H1 (cell line): ENCODE measurements around the gene F7. TPM values are rescaled to one million over a fixed set of nuclear protein-coding genes. Genes with fewer than 3 reads are reported as not detected.

ENCODE experiments used
- CTCF ChIA-PET: fragments of 300-600 bp; sonication (Branson Sonifier 250); formaldehyde crosslinking; loops from one replicate; lab custom pipeline; 2021; ENCODE audit not compliant: partially characterized antibody; lab: Charles Lee
- POLR2A ChIA-PET: fragments of 300-600 bp; sonication (Branson Sonifier 250); formaldehyde crosslinking; loops from one replicate; lab custom pipeline; 2021; ENCODE audit warnings: inconsistent platforms; ENCODE audit not compliant: partially characterized antibody; lab: Charles Lee
- DNase-seq, 2 experiments: peaks; one replicate each; pipeline versions ENCODE4 v3.0.0 to v3.0.0-alpha.2; 2010 to 2022; ENCODE audit warnings: low spot score in 2 of 2, low read depth in 1 of 2, mixed read lengths in 1 of 2
- FAIRE-seq: peaks from 2 replicates; lab custom pipeline; 2011; peaks lifted over from hg19 to GRCh38; lab: Jason Lieb, UNC
- H2AFZ ChIP-seq: 2 replicates; pipeline ENCODE4 v1.8.1; 2012; ENCODE audit warnings: low read length, inconsistent platforms
- H2AK5ac ChIP-seq: 2 replicates; pipeline ENCODE4 v1.6.1; 2013; ENCODE audit warnings: low read depth, low read length
- H2BK120ac ChIP-seq: replicated peaks from 2 replicates; pipeline ENCODE3; 2013; ENCODE audit warnings: low read depth, low read length, inconsistent platforms
- H2BK12ac ChIP-seq: 2 replicates; pipeline ENCODE4 v1.6.1; 2013; ENCODE audit warnings: low read depth, low read length
- H2BK15ac ChIP-seq: 2 replicates; pipeline ENCODE4 v1.6.1; 2013; ENCODE audit warnings: low read length
- H2BK20ac ChIP-seq: 2 replicates; pipeline ENCODE4 v1.6.1; 2013; ENCODE audit warnings: low read length
- H2BK5ac ChIP-seq: 2 replicates; pipeline ENCODE4 v1.6.1; 2013; ENCODE audit warnings: low read depth, low read length
- H3K14ac ChIP-seq: 2 replicates; pipeline ENCODE4 v1.6.1; 2013; ENCODE audit warnings: inconsistent platforms; ENCODE audit not compliant: insufficient read length
- H3K18ac ChIP-seq: 2 replicates; pipeline ENCODE4 v1.6.1; 2013; ENCODE audit warnings: low read length; ENCODE audit errors: extremely low read depth
- H3K23ac ChIP-seq: 2 replicates; pipeline ENCODE4 v1.6.1; 2013; ENCODE audit warnings: inconsistent platforms; ENCODE audit not compliant: insufficient read length
- H3K23me2 ChIP-seq: 2 replicates; pipeline ENCODE4 v1.6.1; 2013; ENCODE audit warnings: low read depth, low read length
- H3K27ac ChIP-seq: 2 replicates; pipeline ENCODE4 v1.6.1; 2011; ENCODE audit warnings: low read depth, low read length, inconsistent platforms
- H3K27me3 ChIP-seq, 4 experiments: replicated peaks in 1 of 4; 1 replicate in 1 of 4; 2 replicates in 3 of 4; pipeline versions ENCODE4 v1.6.1 to v1.8.1; 2011 to 2013; ENCODE audit warnings: low read length in 3 of 4, mild to moderate bottlenecking in 3 of 4, inconsistent platforms in 2 of 4, mixed read lengths in 2 of 4, moderate library complexity in 1 of 4; ENCODE audit not compliant: control insufficient read depth in 3 of 4, insufficient read depth in 3 of 4; ENCODE audit errors: extremely low read depth in 1 of 4
- H3K36me3 ChIP-seq, 4 experiments: 2 replicates each; pipeline versions ENCODE4 v1.6.1 to v1.8.1; 2011 to 2013; ENCODE audit warnings: mild to moderate bottlenecking in 4 of 4, low read length in 3 of 4, moderate library complexity in 2 of 4, control low read depth in 1 of 4, inconsistent platforms in 1 of 4; ENCODE audit not compliant: insufficient read depth in 4 of 4, control insufficient read depth in 2 of 4
- H3K4ac ChIP-seq: replicated peaks from 2 replicates; pipeline ENCODE3; 2013; ENCODE audit warnings: low read length, low read depth, mixed read lengths, inconsistent platforms; ENCODE audit not compliant: insufficient read length
- H3K4me1 ChIP-seq, 4 experiments: replicated peaks in 1 of 4; 1 replicate in 1 of 4; 2 replicates in 3 of 4; pipeline versions ENCODE4 v1.6.1 to v1.8.1; 2011 to 2013; ENCODE audit warnings: low read length in 3 of 4, inconsistent platforms in 2 of 4, mixed read lengths in 1 of 4; ENCODE audit not compliant: insufficient read depth in 4 of 4, control insufficient read depth in 3 of 4
- H3K4me2 ChIP-seq, 2 experiments: 2 replicates each; pipeline versions ENCODE4 v1.6.1 to v1.8.1; 2011 to 2013; ENCODE audit warnings: low read depth in 2 of 2, low read length in 2 of 2, control low read depth in 1 of 2, inconsistent platforms in 1 of 2, mild to moderate bottlenecking in 1 of 2; ENCODE audit not compliant: insufficient read depth in 1 of 2
- H3K4me3 ChIP-seq, 4 experiments: fragments of 200-600, 300-600 bp in 1 of 4; sonication (generic), shearing (Covaris generic), sonication (Bioruptor Twin) in 1 of 4; 2 replicates each; pipeline versions ENCODE4 v1.5.1 to v1.8.1; 2011 to 2016; ENCODE audit warnings: low read length in 4 of 4, low read depth in 3 of 4, control low read depth in 2 of 4, inconsistent platforms in 2 of 4, mild to moderate bottlenecking in 2 of 4, mixed read lengths in 1 of 4, moderate library complexity in 1 of 4; ENCODE audit not compliant: insufficient read depth in 2 of 4; ENCODE audit errors: extremely low read depth in 1 of 4
- H3K56ac ChIP-seq: replicated peaks from 2 replicates; pipeline ENCODE3; 2013; ENCODE audit warnings: low read depth, mild to moderate bottlenecking, mixed read lengths, low read length, inconsistent platforms; ENCODE audit not compliant: insufficient read length
- H3K79me1 ChIP-seq: 2 replicates; pipeline ENCODE4 v1.6.1; 2013; ENCODE audit warnings: low read depth, low read length, control low read depth
- H3K79me2 ChIP-seq, 2 experiments: 2 replicates each; pipeline versions ENCODE4 v1.6.1 to v1.8.1; 2012 to 2013; ENCODE audit warnings: low read length in 2 of 2, mild to moderate bottlenecking in 2 of 2, inconsistent platforms in 1 of 2; ENCODE audit not compliant: insufficient read depth in 2 of 2, control insufficient read depth in 1 of 2
- H3K9ac ChIP-seq, 4 experiments: replicated peaks in 1 of 4; 1 replicate in 1 of 4; 2 replicates in 3 of 4; pipeline versions ENCODE4 v1.6.1 to v1.8.1; 2011 to 2013; ENCODE audit warnings: low read depth in 3 of 4, low read length in 3 of 4, control low read depth in 2 of 4, mild to moderate bottlenecking in 2 of 4, moderate library complexity in 2 of 4, inconsistent platforms in 1 of 4; ENCODE audit errors: extremely low read depth in 1 of 4
- H3K9me3 ChIP-seq, 2 experiments: 2 replicates each; pipeline versions ENCODE4 v1.6.1 to v1.8.1; 2012 to 2013; ENCODE audit warnings: mild to moderate bottlenecking in 2 of 2, moderate library complexity in 2 of 2, control low read depth in 1 of 2, inconsistent platforms in 1 of 2, low read depth in 1 of 2, low read length in 1 of 2, mixed read lengths in 1 of 2; ENCODE audit not compliant: insufficient read depth in 2 of 2
- H4K20me1 ChIP-seq, 2 experiments: replicated peaks in 1 of 2; 2 replicates each; pipeline versions ENCODE3 to v1.8.1; 2011 to 2013; ENCODE audit warnings: inconsistent platforms in 2 of 2, low read length in 2 of 2, mild to moderate bottlenecking in 1 of 2; ENCODE audit not compliant: insufficient read depth in 2 of 2, control insufficient read depth in 1 of 2
- H4K5ac ChIP-seq: 2 replicates; pipeline ENCODE4 v1.6.1; 2013; ENCODE audit warnings: low read length, low read depth, mixed read lengths, inconsistent platforms; ENCODE audit not compliant: insufficient read length
- H4K8ac ChIP-seq: 2 replicates; pipeline ENCODE4 v1.8.0; 2013; ENCODE audit warnings: mild to moderate bottlenecking, moderate library complexity, low read length, inconsistent platforms; ENCODE audit not compliant: insufficient read depth; ENCODE audit errors: extremely low read depth
- H4K91ac ChIP-seq: replicated peaks from 2 replicates; pipeline ENCODE3; 2013; ENCODE audit warnings: low read length, mixed read lengths, inconsistent platforms; ENCODE audit not compliant: insufficient read length
- JUN ChIP-seq: IDR thresholded peaks from 2 replicates; pipeline ENCODE4 v1.6.1; 2011; ENCODE audit warnings: low read depth, mild to moderate bottlenecking, improper control_type of control experiment, low read length
- SIN3A ChIP-seq, 2 experiments: IDR thresholded peaks in 1 of 2; conservative IDR thresholded peaks in 1 of 2; 2 replicates each; pipeline ENCODE4 v1.6.1; 2011 to 2012; ENCODE audit warnings: low read length in 2 of 2, improper control_type of control experiment in 1 of 2, low read depth in 1 of 2, mild to moderate bottlenecking in 1 of 2
- SIX5 ChIP-seq: IDR thresholded peaks from 2 replicates; pipeline ENCODE4 v1.6.1; 2011; ENCODE audit warnings: mild to moderate bottlenecking, low read depth, low read length
- SP2 ChIP-seq: IDR thresholded peaks from 2 replicates; pipeline ENCODE4 v1.6.1; 2012; ENCODE audit warnings: mild to moderate bottlenecking, low read length, inconsistent platforms
- WGBS, 2 experiments: shearing (Covaris generic) in 1 of 2; methylation state at CpG; one replicate each; pipeline versions ENCODE4 v1.1.6 to v1.1.7; 2013 to 2015; ENCODE audit warnings: low lambda C conversion rate in 2 of 2, mixed read lengths in 2 of 2, inconsistent platforms in 1 of 2, low coverage in 1 of 2, missing lambda C conversion rate in 1 of 2; ENCODE audit not compliant: insufficient replicate concordance in 2 of 2, insufficient coverage in 1 of 2, insufficient read length in 1 of 2; ENCODE audit errors: extremely low coverage in 1 of 2, missing lambda C conversion rate in 1 of 2; 5-methylcytosine and 5-hydroxymethylcytosine counted together
- polyA plus RNA-seq, 7 experiments: library from polyadenylated mRNA; depleted of rRNA in 3 of 7; stranded (reverse) in 5 of 7; unstranded in 2 of 7; fragments of >200 nt in 5 of 7; fragments of 200-250 nt in 2 of 7; gene quantifications; 1 replicate in 5 of 7; 2 replicates in 1 of 7; 4 replicates in 1 of 7; pipeline versions ENCODE4 v1.2.1 to v1.2.3, GENCODE V29; 2011 to 2013; ENCODE audit warnings: missing spikeins in 2 of 7, mixed read lengths in 2 of 7
- total RNA-seq: library from RNA; stranded (reverse); fragmentation: NEBNext Ultra II Directional; extraction: Animal tissue kit (Norgen Biotek cat#: 25700); gene quantifications from 2 replicates; pipeline ENCODE4 v1.2.1, GENCODE V29; 2021

Gene F7
- total and polyA plus RNA-seq, 2 of the 8 experiments (the other 6 are each of a cell fraction or from before 2014, with no cell fraction given): 0.43 to 0.98 TPM

GRCh38 chr13:113144255-113144629 is 38.7 kb downstream of the F7 start:
- Histone ChIP-seq H2BK5ac (no peak overlapping the region), H3K56ac (no peak overlapping the region), H3K23ac (no peak overlapping the region), H3K27me3 (no peaks in the 10 kb centered on the region; a peak in 1 of 7 replicates), H3K27ac (no peak overlapping the region), H3K79me1 (no peaks in the 10 kb centered on the region), H3K9ac (no peak overlapping the region), H3K4me3 (no peak overlapping the region), H3K23me2 (no peaks in the 10 kb centered on the region), H3K9me3 (no peaks in the 10 kb centered on the region), H4K5ac (no peak overlapping the region), H3K18ac (no peak overlapping the region), H4K91ac (no peak overlapping the region), H2AK5ac (no peak overlapping the region), H2BK120ac (no peak overlapping the region), H3K79me2 (no peaks in the 10 kb centered on the region), H4K20me1 (no peaks in the 10 kb centered on the region), H2BK15ac (no peak overlapping the region), H2AFZ (no peak overlapping the region), H3K4me2 (no peak overlapping the region), H4K8ac (no peak overlapping the region), H3K14ac (no peak overlapping the region), H2BK20ac (no peak overlapping the region), H3K36me3 (no peaks in the 10 kb centered on the region), H3K4me1 (no peaks in the 10 kb centered on the region; a peak in 1 of 7 replicates), H3K4ac (no peak overlapping the region), H2BK12ac (0 out of 2 replicates have a peak overlapping the region, but pooled peaks have one; percentile 50)
- no peak for FAIRE-seq
- ChIA-PET POLR2A (no interaction called here), CTCF (interaction anchor here (0.6 to 1.5 kb wide), 2 partner anchors 14 to 404 kb away, joined by 4 to 6 read pairs; no protein-coding TSS in a partner anchor)
- TF ChIP-seq SP2 (no peak), SIN3A (conservative IDR thresholded peaks at IDR 0.05 in 1 of 2, IDR thresholded peaks at IDR 0.05 in 1 of 2; ENCODE audit: low read depth in 1 of 2, low read length in 2 of 2) (no peak), SIX5 (no peak), JUN (no peak)
- DNase-seq: peak in 1 of 2 experiments; percentile 32
- WGBS, 2 experiments: 81% methylated on average over 11 of the region's 12 CpGs; no CpG with 5 or more reads in 1 of the 2 experiments
